HG03520 (cell line): ENCODE measurements around the gene ELOB.

Source experiments
- ATAC-seq: cut with Tn5 transposase; IDR thresholded peaks from one replicate; pipeline ENCODE4 v1.9.1; 2021; ENCODE audit warnings: mild to moderate bottlenecking, moderate library complexity; ENCODE audit not compliant: unreplicated experiment

Gene ELOB

DNA sequence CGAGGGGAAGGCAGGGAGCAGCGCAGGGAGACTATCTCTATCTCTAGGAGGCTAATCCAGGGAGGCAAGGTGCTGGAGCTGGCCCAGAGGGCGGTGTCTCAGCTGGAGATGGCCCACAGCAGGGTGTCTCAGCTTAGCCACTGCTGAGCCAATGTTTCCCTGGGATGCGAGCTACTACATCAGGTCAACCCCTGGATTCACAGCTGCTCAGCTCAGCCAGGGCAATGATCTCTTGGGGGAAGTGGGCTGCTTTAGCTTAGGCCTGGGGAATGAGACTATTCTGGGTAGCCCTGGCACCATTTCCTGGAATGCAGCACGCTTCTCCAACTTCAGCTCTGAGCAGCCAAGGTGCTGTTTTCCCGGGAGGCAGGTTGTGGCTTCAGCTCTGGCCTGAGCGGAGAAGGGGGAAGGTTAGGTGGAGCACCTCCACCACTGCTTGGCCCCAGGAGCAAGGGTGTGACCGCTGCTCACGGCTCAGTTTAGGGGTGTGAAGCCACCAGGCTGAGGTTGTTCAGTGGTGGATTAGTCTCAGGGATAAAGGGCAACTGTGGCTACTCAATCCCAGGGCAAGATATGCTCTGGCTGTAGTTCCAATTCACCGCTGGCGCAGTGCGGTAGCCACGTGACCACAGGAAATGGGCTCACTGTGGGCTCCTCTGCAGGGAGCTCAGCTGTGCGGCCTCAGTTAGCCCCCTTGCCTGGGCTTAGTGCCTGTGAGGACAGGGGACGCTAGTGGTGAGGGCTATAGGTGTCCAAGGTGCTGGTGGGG is 34.8 kb upstream of the ELOB start:
- no peak for ATAC-seq

DNA sequence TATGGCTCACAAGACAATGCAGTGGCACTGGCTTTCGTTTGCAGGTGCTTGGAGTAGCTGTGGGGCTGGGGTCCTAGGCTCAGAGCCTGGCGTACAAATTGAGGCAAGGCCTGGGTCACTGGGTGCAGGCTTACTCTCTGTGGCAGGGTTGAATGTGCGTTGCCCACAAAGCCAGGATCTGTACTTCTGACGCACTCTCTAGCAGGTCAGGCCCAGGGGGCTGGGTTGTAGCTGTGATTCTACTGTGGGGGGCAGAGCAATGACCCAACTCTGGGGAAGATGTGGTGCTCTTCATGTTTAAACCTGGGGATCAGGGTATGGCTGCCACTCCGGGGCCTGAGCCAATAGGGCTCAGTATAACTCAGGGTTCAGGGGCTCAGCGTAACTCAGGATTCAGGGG is 33.6 kb upstream of the ELOB start:
- ATAC-seq: no peak

DNA sequence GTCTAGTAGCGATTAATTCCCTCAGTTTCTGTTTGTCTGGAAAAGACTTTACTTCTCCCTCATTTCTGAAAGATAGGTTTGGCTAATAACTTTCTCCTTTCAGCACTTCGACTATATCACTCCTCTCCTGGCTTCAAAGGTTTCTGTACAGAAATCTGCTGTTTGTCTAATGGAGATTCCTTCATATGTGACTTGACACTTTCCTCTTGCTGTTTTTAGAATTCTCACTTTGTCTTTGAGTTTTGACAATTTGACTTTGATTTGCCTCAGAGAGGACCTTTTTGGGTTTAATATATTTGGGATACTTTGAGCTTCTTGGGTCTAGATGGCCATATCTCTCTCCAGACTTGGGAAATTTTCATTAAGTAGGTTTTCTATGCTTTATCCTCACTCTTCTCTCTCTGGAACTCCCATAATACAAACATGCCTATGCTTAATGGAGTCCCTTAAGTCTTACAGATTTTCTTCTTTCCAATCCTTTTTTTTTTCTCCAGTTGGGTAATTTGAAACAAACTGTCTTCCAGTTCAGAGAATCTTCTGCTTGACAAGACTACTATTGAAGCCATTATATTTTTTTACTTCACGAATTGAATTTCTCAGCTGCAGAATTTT is 32.2 kb upstream of the ELOB start:
- ATAC-seq: no peak

DNA sequence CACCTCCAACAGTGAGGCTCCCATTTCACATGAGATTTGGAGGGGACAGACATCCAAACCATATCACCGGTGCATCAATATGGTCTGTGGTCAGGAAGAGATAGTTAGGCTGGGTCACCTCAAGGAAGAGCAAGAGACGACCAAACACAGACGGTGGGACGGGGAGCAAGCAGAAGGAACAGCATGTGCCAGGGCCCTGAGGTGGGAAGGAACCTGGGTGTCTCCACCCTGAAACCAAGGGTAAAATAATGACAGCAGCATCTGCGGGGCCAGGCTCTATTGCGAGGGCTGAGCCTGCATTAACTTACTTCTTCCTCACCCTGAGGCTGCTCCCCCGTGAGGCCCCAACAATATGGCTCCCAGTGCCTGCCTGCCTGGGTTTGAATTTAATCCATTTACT is 31.1 kb upstream of the ELOB start:
- no peak for ATAC-seq

DNA sequence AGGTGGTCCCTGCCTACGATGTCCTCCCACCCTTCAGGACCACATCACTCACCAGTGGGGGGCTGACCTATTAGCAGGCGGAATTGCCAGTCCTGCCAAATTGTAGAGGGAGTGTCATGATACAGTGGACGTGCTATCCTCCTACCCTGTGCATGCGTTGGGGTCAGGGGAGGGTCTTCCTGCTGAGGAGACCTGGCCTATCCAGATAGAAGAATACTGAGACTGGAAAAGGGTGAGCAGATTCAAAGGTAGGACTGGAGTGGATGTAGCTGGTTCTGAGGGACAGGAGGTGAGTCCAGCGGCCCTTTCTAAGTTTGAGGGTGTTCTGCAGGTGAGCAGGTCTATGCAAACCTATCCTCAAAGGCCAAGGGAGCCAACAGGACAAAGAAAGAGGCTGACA is 29.2 kb upstream of the ELOB start:
- ATAC-seq: no peak

DNA sequence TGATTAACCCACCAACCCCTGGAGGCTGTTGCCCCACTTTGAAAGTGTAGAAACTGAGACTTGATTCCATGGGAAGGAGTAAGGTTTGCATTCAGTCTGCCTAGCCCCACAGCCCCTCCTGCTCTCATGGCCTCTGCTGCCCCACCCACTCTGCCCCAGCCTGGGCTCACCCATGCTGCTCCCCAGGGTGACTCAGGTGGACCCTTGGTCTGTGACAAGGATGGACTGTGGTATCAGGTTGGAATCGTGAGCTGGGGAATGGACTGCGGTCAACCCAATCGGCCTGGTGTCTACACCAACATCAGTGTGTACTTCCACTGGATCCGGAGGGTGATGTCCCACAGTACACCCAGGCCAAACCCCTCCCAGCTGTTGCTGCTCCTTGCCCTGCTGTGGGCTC is 27.6 kb upstream of the ELOB start:
- ATAC-seq: no peak

DNA sequence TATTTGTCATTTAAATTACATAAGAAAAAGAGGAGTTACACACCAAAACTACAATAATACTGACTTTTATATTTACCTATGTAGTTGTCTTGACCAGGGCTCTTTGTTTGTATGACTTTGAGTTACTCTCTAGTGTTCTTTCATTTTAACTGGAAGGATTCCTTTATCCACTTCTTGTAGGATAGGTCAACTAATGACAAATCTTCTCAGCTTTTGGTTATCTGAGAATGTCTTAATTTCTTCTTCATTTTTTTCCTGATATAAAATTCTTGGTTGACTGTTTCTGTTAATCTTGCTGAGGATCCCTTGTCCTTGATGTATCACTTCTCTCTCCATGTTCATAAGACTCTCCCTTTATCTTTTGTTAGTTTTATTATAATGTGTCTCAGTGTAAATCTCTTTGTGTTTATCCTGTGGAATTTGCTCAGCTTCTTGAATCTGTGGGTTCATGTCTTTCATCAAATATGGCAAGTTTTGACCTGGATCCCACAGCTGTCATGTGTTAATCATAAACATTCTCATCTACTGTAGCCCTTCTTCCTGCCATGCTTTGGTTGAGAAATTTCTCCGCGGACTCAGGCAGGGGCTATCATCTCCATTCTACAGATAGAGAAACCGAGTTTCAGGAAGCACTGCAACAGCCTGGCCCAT is 26.6 kb upstream of the ELOB start:
- ATAC-seq: no peak

DNA sequence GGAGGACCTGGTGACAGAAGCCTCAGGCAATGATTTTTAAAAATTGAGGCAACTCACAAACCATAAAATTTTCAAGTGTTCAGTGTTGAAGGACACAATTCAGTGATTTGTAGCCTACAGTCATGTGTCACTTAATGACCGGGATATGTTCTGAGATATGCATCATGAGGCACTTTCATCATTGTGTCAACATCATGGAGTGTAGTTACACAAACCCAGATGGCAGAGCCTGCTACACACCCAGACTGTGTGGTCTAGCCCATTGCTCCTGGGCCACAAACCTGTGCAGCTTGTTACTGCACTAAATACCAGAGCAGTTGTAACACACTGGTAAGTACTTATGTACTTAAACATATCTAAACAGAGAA is 22.8 kb upstream of the ELOB start:
- ATAC-seq: no peak

DNA sequence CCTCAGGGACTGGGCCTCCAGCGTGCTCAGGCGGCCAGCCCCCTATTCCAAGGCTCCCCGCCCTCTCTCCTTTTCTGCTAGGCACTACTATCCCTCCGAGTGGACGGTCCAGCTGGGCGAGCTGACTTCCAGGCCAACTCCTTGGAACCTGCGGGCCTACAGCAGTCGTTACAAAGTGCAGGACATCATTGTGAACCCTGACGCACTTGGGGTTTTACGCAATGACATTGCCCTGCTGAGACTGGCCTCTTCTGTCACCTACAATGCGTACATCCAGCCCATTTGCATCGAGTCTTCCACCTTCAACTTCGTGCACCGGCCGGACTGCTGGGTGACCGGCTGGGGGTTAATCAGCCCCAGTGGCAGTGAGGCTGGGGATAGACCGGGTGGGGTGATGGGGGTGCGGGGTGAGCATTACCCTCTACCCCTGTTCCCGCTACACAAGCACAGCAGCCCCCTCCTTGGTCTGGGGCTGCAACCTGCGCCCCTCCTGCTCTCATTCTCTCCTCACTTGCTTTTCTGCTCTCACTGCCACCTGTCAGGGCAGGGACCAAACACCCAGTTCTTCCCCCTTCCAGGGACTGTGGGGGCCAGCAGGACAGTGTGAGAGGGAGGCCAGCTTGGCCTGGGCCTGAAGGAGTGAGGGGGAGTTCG is 22.3 kb upstream of the ELOB start:
- ATAC-seq: no peak

DNA sequence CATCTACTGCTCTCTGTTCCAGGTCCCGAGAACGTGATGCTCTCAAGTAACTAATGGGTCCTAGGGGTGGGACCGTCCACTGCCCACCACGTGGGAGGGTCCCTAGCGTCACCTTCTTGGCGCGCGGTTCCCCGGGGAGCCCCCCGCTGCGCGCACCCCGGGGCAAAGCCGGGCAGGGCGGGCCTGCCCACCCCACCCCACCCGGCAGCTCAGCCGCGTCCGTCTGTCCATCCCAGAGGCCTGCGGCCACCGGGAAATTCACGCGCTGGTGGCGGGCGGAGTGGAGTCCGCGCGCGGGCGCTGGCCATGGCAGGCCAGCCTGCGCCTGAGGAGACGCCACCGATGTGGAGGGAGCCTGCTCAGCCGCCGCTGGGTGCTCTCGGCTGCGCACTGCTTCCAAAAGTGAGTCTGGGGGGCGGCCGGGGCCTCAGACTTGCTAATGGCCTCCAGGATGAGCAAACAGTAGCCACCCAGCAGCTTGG is 21.7 kb upstream of the ELOB start:
- ATAC-seq: no peak

DNA sequence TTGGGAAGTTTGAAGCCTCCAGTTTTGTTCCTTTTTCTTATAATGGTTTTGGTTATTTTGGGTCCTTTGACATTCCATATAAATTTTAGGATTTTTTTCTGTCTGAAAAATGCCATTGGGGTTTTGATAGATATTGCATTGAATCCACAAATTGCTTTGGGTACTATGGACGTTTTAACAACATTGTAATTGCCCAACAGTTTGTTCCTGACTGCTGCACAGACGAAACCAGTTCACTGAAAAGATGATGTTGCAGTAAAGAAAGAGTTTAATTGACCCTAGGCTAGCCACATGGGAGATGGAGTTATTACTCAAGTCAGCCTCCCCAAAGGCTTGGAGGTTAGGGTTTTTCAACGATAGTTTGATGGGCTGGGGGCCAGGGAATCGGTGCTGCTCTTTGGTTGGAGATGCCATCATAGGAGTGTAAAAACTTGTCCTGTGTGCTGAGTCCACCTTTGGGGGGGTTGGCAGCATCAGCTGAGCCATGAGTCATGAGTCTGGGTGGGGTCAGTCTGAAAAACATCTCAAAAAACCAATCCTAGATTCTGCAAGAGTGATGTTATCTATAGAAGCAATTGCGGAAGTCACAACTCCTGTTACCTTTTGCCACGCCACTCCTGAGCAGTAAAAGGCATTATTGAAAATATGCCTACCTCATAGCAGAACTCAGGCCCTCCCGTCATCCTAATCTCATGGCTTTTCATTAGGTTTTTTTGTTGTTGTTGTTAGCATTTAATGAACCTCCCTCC is 18.5 kb upstream of the ELOB start:
- ATAC-seq: no peak

DNA sequence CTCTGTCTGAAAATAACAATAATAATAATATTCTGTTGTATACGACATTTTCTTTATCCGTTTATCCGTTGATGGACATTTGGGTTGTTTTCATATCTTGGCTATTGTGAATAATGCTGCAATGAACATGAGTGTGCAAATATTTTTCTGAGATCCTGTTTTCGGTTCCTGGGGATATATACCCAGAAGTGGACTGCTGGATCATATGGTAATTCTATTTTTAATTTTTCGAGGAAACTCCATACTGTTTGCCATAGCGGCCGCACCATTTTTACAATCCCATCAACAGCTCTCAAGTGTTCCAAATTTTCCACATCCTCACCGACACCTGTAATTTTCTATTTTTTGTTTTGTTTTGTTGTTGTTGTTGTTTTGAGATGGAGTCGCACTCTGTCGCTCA is 15.9 kb upstream of the ELOB start:
- ATAC-seq: no peak

DNA sequence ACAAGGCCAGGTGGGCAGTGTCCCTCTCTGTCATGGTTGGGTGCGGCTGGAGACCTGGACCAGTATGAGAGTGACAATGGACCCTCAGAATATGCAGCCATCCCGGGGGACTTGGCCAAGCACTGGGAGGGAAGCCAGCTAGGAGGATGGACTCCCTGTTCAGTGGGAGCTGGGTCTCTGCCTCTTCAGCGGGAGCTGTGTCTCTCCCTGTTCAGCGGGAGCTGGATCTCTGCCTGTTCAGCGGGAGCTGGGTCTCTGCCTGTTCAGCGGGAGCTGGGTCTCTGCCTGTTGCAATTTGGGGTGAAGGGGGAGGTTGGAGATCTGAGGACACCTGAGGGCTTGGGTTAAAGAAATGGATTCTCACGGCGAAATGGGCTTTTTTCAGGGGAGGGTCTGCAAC is 14.1 kb upstream of the ELOB start:
- no peak for ATAC-seq

DNA sequence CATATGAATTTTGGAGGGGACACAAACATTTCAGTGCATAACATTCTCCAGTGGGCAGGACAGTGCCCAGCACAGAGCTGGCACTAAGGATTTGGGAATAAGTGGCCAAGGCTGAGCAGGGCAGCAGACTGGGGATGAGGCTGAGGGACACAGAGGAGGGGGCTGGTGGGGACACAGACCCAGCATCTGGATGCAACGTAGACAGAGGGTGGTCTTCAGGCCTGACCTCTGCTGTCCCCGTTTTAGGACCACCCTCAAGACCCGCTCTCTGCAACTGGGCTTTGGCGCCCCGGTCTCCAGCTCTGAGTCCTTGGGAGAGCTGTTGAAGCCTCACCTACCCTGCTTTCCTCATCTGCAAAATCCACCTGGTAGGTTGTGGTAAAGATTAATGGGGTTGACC is 13.6 kb upstream of the ELOB start:
- no peak for ATAC-seq

DNA sequence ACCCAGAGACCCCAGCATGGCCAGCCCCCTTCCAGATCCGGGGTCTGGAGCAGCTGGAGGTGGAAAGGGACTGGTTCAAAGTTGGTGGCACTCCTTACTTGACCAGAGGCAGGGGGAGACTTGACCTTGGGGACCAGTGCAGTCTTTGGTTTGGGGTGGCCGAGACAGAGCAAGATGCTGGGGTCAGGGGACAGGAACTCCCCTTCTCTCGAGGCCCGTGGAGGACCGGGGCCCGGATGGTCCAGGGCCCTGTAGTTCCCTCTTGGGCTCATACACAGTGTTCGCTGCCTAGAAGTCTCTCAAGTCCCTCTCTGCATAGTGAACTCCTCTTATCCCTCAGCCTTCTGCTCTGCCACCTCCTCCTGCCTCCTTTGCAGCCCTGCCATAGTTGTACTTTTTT is 10.9 kb upstream of the ELOB start:
- no peak for ATAC-seq

DNA sequence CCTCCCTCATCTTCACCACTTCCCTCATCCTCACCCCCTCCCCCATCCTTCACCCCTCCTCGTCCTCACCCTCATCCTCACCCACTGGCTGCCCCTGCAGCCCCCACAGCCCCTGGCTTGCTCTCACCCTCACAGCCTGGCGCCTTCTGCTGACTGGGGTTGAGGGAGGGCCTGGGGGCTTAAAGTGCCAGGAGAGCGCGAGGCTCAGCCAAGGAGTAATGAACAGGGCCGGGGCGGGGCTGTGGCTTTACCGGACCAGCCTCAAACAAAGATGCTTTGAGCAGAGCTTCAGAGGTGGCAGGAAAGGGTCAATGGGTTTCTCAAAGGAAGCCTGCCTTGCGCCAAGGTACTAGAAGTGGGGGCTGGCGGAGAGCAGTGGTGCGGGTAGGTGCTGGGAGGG is 10.3 kb upstream of the ELOB start, which contains the start of gene PRSS33:
PRSS33 (minus strand) TSS at position 155 of the 400 bp plus-strand sequence. CDS start 1,013 bp downstream, outside the sequence.
- no peak for ATAC-seq

DNA sequence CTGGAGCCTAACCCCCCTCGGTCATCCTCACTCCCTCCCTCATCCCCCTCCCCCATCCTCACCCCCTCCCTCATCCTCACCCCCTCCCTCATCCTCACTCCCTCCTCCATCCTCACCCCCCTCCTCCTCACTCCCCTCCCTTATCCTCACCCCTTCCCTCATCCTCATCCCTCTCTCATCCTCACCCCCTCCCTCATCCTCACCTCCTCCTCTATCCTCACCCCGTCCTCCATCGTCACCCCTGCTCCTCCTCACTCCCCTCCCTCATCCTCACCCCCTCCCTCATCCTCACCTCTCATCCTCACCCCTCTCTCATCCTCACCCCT is 9.7 kb upstream of the ELOB start:
- ATAC-seq: no peak

DNA sequence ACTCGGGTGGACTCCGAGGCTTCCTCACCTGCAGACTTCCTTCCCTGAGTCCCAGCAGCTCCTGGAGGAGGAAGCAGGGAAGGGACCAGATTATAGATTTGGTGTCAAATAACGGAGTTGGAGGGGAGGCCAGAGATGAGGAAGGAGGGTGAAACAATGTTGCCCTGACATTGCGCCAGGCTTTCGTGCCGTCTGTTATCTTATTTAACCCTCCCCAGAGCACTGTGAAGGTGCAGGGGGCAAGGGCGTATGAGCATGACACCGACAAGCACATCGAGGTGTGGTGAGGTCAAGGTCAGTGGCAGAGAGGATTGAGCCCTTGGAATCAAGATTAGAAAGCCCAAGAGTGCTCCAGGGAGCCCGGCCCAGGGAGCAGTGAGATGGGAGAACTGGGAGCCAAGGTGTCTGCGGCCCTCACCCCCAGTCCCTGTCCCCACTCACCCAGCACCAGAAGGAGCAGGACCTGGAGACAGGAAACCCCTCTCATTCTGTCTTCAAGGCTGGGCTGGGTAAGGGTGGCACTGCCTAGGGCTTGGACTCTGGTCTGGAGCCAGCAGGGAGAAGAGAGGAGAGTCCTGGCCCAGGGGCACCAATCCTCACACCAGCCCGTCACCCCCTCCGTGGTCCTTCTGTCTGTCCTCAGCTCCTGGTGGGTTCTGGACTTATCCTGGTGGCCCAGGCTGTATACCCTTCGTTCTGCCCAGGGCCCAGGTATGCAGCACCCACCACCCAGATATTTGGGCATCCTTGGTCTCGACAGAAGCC is 9.2 kb upstream of the ELOB start:
- no peak for ATAC-seq

DNA sequence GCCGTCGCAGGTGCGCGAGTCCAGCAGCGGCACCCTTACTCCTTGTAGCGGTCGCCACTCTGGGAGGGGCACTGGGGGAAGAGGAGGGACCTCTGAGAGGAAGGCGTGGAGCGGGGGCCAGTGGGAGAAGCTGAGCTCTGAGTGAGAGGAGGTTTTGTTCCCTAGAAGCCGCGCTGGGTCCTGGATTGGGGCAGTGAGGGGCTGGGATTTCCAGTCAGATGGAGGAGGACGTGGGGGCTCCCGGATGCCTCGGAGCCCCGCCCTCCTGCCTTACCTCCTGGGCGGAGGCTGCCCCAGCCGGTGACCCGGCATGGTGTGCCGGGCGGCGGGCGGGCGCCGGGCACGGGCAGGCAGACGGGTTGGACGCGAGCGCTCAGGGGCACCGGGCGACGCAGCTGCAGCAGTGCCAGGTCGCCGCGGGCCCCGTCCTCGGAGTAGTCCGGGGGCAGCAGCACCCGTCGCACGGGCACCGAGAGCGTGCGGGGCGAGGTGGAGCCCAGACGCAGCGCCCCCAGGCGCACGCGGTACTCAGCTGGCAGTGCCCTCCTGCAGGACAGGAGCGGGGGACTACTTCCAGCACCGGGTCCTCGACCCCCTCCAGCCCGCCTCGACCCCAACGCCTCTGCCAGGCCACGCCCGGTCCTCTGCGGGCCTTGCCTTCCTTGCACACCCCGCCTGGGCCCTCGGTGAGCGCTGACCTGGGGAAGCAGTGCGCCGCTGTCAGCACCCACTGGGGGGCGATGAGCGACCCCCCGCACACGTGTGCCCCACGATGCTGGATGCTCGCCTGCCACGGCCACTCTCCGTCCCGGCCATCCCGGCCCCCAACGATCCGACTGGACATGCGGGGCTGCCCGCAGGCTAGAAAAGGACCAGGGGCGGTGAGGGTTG is 8.3 kb upstream of the ELOB start:
- no peak for ATAC-seq
